ENCODE results near the gene MYL4. TPM values are rescaled to one million over a fixed set of nuclear protein-coding genes. Genes with fewer than 3 reads are reported as not detected.

Gene MYL4
- total and polyA plus RNA-seq, 10 of the 15 experiments (the other 5 are each of a cell fraction or from before 2014, with no cell fraction given): 0.23 to 1.6 (median 0.58) TPM; not detected in 3

DNA sequence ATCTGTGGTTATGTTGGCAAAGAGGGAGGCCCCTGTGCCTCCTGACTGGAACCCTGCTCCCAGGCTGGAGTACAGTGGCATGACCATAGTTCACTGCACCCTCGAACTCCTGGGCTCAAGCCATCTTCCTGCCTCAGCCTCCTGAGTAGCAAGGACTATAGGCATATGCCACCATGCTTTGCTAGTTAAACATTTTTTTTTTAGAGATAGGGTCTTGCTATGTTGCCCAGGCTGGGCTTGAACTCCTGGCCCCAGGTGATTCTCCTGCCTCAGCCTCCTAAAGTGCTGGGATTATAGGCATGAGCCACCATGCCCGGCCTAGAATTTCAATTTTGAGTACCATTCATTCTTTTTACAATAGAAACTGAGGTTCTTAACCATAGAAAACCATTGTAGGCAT, 23.3 kb downstream of the MYL4 start:
- no peaks in the 10 kb centered on the region for H4K20me1 ChIP-seq (ENCODE audit: control insufficient read depth, insufficient read depth)
- BruUV-seq (replicated peaks): no TSS peak
- DNase-seq (ENCODE audit: low read depth, low spot score) (no peak), ATAC-seq (no peak), FAIRE-seq (no peak)
- H3K9me3 ChIP-seq (replicated peaks; ENCODE audit: control insufficient read depth, insufficient read depth, low read length): peaks cover 6% of the 10 kb centered on the region; the same call in 2 of the 3 replicates
- ChIA-PET CTCF (interaction anchor here (1.2 to 4.8 kb wide), 5 partner anchors 47 to 102 kb away, joined by 3 to 227 read pairs (median 19); partner anchors contain the start of gene EFCAB13), RAD21 (ENCODE audit: unreplicated experiment) (interaction anchor here (1.1 to 4.5 kb wide), 3 partner anchors 47 to 83 kb away, joined by 3 to 158 read pairs (median 32); no protein-coding TSS in a partner anchor), SMC1A (ENCODE audit: uncharacterized antibody, unreplicated experiment) (interaction anchor here (0.8 to 5.8 kb wide), 10 partner anchors 9 to 101 kb away, joined by 3 to 175 read pairs (median 18); partner anchors contain the start of gene MYL4), POLR2A (interaction anchor here (0.7 to 2.3 kb wide), 4 partner anchors 35 to 55 kb away, joined by 3 to 11 read pairs (median 4); no protein-coding TSS in a partner anchor)
- no peak overlapping the region for H3K27ac ChIP-seq (ENCODE audit: control insufficient read depth, insufficient read depth)
- H3K9ac ChIP-seq (ENCODE audit: control insufficient read depth, insufficient read depth, low read length): no peak overlapping the region
- 86% methylated on average over 2 of the region's 2 CpGs for WGBS (ENCODE audit: insufficient coverage, insufficient replicate concordance, low lambda C conversion rate, missing lambda C conversion rate)
- no peak for TF ChIP-seq JUND (IDR thresholded peaks at IDR 0.05; ENCODE audit: low read depth, low read length)
- TF ChIP-seq WRNIP1 (IDR thresholded peaks at IDR 0.05; ENCODE audit: borderline replicate concordance, low read depth, low read length): no peak
- no peak for TF ChIP-seq HDAC6 (IDR thresholded peaks at IDR 0.05; ENCODE audit: unreplicated experiment)
- no peak for TF ChIP-seq YBX1 (IDR thresholded peaks at IDR 0.05)
- no peak for TF ChIP-seq SMAD1 (IDR thresholded peaks at IDR 0.05; ENCODE audit: low read depth, partially characterized antibody)
- TF ChIP-seq ZNF384 (IDR thresholded peaks at IDR 0.05; ENCODE audit: borderline replicate concordance, low read depth, low read length): no peak
- TF ChIP-seq HCFC1 (IDR thresholded peaks at IDR 0.05; ENCODE audit: low read length): no peak
- TF ChIP-seq CEBPB (IDR thresholded peaks at IDR 0.05; ENCODE audit: borderline replicate concordance in 1 of 2, low read depth in 2 of 2, low read length in 2 of 2): no peak
- TF ChIP-seq ZZZ3 (IDR thresholded peaks at IDR 0.05; ENCODE audit: control insufficient read depth, insufficient read length, low read depth): no peak
- no peak for TF ChIP-seq ZNF217 (IDR thresholded peaks at IDR 0.05)
- intact Hi-C loops (cut with micrococcal nuclease; ENCODE audit: unreplicated experiment): no loop called here
- peaks cover 18% of the 10 kb centered on the region for H3K4me1 ChIP-seq (ENCODE audit: control insufficient read depth, insufficient read depth, low read length)
- H3K27me3 ChIP-seq (replicated peaks in 1 of 2; ENCODE audit: control insufficient read depth in 2 of 2, insufficient read depth in 2 of 2, low read length in 1 of 2): no peaks in the 10 kb centered on the region; a peak in 1 of 4 replicates
- no peaks in the 10 kb centered on the region for H3K36me3 ChIP-seq (ENCODE audit: control insufficient read depth in 2 of 2, insufficient read depth in 2 of 2, low read length in 1 of 2)
- no peak overlapping the region for H2AFZ ChIP-seq (ENCODE audit: control insufficient read depth, low read depth, low read length)
- H3K4me2 ChIP-seq (ENCODE audit: control insufficient read depth, insufficient read depth): no peak overlapping the region
- H3K79me2 ChIP-seq (ENCODE audit: control insufficient read depth, insufficient read depth, low read length): no peaks in the 10 kb centered on the region
- in situ Hi-C loops (cut with MboI): loop anchor here (5.0 kb wide), 2 partner anchors 80 to 380 kb away; no protein-coding TSS in a partner anchor
- H3K4me3 ChIP-seq: no peak overlapping the region

Measured in GM12878 (cell line).